Stimulated activated CD4-positive, alpha-beta T cell treated with anti-CD3 and anti-CD28 coated beads, Interleukin-15, amount 100 ng/mL, for 48 hours (primary cell): ENCODE results near the gene COIL.
"Not testable (repeated sequence)": the region's sequence is repeated elsewhere in the genome, so short reads cannot be mapped to it uniquely, and the experiment has no call there.

ENCODE experiments used
- DNase-seq, 2 donors: peaks; one replicate each; pipeline ENCODE4 v3.0.0-alpha.2; 2020; ENCODE audit warnings: low read depth in 2 of 2

The COIL gene, protein sequence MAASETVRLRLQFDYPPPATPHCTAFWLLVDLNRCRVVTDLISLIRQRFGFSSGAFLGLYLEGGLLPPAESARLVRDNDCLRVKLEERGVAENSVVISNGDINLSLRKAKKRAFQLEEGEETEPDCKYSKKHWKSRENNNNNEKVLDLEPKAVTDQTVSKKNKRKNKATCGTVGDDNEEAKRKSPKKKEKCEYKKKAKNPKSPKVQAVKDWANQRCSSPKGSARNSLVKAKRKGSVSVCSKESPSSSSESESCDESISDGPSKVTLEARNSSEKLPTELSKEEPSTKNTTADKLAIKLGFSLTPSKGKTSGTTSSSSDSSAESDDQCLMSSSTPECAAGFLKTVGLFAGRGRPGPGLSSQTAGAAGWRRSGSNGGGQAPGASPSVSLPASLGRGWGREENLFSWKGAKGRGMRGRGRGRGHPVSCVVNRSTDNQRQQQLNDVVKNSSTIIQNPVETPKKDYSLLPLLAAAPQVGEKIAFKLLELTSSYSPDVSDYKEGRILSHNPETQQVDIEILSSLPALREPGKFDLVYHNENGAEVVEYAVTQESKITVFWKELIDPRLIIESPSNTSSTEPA

DNA sequence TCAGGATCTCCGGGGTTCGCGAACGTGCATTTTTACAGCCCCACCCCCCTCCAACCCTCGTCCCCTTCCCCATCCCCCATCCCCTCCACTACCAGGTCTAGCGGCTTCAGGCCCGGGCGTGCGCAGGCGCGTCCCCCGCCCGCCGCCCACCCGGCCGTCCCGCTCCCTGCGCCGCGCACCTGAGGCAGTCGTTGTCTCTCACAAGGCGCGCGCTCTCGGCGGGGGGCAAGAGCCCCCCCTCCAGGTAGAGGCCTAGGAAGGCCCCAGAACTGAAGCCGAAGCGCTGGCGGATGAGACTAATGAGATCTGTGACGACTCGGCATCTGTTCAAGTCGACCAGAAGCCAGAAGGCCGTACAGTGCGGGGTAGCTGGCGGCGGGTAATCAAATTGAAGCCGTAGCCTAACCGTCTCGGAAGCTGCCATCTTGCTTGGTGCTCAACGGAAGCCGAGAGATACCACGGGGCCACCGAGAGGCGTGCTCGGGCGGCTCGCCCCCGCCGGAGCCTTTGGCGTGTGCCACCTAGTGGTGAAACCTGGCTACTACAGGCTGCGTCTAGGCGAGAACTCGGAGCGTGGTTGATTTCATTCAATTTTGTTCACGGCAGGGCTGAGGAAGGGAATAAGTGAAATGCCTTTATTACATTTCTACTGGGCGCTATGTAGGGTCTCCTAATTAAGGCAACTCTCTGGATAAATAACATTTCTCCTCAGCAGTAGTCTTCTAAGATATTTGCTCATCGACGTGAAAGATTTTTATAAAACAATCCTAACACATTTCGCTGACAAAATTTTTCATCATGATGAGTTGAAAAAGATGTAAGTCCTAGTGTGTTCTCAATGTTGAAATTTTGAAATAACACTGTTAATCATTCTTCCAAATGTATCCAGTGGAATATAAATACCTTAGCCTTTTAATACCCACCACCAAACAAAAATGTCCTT lies at the start of gene COIL:
Gene COIL (minus strand): TSS at position 455 of the 943 bp plus-strand sequence. CDS start 31 bp downstream, at position 424.
- DNase-seq, result peak; percentile 89 to 94

DNA sequence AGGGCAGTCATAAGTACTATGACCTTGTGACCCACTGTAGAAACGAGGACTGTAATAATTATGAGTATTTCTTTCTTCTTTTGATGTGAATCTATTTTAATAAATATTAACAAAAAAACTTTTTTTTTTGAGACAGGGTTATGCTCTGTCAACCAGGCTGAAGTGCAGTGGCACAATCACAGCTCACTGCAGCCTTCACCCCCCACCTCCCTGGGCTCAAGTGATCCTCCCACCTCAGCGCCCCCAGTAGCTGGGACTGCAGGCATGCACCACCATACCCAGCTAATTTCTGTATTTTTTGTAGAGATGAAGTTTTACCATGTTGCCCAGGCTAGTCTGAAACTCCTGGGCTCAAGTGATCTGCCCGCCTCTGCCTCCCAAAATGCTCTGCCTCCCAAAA lies 49.6 kb upstream of the COIL start:
- no peak for DNase-seq

DNA sequence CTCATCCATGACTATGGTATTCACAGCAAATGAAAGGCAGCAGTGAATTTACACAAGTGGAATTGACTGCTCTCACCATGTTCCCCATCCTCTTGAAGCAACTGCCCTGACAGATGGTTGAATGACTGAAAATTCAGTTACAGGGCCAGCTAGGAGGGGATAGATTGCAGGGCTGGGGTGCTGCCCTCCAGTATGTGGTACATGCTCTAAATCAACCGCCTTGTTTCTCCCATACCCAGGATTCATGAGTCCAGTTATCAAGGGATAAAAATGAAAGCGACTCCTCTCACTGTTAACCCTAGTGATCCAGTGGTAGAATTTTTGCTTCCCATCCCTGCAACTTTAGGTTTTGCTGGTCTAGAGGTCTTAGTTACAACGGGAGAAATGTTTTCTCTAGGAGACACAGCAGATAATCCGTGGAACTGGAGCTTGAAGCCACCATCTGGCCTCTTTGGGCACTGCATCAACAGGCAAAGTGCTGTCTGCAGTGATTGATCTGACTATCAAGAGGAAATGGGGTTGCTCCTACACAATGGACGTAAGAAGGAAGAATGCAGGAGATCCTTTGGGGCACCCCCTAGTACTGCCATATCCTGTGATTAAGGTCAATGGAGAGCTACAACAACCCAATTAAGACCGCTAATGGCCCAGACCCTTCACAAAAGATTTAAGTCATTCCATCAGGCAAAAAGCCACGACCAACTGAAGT lies 49.0 kb upstream of the COIL start:
- peak; percentile 12 to 45 for DNase-seq

DNA sequence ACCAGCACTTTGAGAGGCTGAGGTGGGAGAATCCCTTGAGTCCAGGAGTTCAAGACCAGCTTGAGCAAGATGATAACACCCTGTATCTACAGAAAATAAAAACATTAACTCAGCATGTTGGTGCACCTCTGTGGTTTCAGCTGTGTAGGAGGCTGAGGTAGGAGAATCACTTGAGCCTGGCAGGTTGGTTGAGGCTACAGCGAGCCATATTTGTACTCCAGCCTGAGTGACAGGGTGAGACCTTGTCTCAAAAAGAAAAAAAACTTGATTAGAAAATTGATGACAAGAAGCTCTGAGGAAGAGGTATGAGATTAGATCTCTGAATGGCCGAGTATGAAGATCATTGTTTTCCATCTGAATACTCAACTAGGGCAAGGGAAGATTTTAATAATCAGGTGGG lies 48.1 kb upstream of the COIL start:
- no peak for DNase-seq

GRCh38 chr17:57006040-57006439 lies 45.2 kb upstream of the COIL start:
- no peak for DNase-seq

GRCh38 chr17:57004944-57005579 lies 44.2 kb upstream of the COIL start:
- no peak for DNase-seq

GRCh38 chr17:57002904-57003303 lies 42.1 kb upstream of the COIL start:
- no peak for DNase-seq

DNA sequence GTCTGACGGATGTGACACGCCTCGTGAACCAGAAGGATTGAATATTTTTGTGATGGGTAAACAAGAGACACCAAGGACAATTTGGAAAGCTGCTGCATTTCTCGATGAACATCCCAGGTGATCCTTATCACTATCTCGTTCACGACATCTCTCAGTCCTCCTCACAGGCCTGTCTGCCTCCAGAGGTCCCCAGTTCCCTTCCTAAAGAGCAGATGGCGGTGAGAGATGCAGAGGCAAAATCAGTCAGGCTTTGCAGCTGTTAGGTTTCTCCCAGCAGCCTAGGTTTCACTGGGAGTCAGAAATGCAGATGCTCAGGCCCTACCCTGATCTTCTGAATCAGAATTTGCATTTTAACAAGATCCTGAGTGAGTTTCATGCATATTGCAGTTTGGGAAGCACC lies 40.7 kb upstream of the COIL start:
- no peak for DNase-seq

DNA sequence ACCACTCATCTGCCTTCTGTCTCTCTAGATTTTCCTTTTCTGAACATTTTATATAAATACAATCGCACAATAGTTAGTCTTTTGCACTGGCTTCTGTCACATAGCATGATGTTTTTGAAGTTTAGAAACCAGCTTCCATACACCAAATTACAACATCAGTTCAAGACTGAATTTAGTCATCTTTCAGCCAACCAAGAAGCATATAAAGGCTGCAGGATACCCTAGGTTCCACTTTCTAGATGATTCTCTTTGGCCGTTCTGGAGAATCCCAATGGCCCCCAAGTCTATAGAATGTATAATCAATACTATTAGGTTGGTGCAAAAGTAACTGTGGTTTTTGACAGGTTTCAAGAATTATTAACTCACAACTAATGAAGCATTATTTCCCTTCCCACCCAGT lies 36.5 kb upstream of the COIL start:
- DNase-seq, result no peak

DNA sequence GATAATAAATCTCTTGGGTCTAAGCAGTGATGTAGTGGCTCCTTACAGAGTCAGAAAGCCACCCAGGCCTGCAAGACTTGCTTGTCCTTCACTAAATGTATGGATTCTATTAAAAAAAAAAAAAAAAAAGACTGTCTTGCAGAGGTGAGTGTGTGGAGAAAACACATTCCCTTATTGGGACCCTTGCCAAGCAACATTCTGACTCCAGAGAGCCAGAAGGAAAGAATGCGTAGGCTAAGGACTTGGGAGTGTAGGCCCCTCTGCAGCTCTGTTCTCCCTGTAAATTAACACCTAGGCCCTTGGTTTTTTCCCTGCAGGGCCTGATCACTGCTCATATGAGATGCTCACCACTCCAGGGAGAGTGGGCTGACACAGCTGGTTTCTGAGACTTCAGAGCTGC lies 34.9 kb upstream of the COIL start:
- no peak for DNase-seq

DNA sequence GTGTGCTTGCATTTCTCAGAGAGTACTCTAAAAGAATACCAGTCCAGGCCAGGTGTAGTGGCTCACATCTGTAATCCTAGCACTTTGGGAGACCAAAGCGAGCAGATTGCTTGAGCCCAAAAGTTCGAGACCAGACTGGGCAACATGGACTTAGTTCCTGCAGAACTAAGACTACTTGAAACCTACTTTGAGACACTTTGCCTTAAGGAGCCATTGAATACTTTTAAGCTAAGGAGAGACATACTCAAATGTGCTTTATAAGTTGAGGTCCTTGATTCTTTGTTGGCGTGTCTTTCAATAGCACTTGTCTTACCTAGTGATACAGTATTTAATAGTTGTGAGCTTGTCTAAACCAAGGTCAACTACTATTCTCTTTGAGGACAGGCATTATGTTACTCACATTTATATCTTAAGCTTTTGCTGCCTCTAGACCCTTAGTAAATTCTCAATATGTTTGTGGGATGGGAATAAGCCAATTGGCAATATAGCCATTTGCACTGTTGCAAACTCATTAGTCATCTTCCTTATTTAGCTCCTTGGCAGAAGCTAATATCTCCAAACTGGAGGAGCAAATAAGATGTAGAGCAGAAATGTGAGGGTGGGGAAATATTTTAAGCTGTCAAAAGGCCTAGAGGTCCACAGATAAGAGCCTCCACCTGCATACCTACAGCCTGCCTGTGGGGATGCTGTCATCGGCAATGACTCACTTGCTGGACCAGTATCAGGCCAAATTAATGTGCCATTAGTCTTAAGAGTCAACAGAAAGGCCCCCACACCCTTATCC lies 33.4 kb upstream of the COIL start:
- no peak for DNase-seq

- no peak for DNase-seq
These were observed 31.5 kb upstream of the COIL start for GRCh38 chr17:56992364-56992763.

DNA sequence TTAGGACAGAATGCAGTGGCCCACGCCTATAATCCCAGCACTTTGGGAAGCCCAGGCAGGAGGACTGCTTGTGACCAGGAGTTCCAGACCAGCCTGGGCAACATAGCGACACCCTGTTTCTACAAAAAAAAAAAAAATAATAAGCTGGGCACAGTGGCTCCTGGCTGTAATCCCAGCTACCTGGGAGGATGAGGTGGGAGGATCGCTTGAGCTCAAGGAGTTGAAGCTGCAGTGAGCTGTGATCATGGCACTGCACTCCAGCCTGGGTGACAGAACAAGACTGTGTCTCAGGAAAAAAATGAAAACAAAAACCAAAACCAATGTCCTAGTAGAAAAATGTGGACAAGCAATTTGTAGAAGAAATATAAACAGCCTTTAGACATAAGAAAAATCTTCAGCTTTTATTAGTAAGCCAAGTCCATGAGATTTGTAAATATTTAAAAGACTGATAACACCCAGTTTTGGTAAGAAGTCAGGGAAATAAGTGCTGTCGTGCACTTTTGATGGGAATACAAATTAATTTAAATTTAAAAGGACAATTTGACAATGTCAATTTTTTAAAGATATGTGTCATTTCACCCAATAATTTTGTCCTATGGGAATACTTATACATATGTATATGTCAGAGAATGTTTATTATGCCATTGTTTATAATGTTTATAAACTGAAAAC lies 28.2 kb upstream of the COIL start:
- DNase-seq, result no peak

GRCh38 chr17:56987283-56987834 lies 26.5 kb upstream of the COIL start:
- no peak for DNase-seq

- DNase-seq, result no peak
These were observed 24.7 kb upstream of the COIL start for GRCh38 chr17:56985371-56986162.

DNA sequence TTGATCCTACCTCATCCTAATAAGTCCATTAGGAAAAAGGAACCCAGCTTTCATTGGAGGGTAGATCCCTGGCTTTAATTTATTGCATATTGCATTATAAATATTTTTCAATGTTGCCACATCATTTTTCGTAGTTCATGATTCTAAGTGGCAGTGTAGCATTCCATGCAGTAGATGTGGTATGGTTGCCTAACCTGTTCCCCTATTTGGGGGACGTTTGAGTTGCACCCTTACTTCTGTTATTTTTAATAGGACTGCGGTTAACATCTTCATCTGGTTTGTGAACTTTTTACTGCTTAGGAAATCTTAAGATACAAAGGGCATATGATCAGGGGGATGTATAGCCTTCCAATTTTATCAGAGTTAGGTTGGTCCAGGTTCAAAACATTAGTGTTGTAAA lies 22.5 kb upstream of the COIL start:
- no peak for DNase-seq

GRCh38 chr17:56982312-56982711 lies 21.5 kb upstream of the COIL start:
- no peak for DNase-seq

- not testable (repeated sequence) for DNase-seq
These were observed 19.7 kb upstream of the COIL start for GRCh38 chr17:56980526-56980925.

DNA sequence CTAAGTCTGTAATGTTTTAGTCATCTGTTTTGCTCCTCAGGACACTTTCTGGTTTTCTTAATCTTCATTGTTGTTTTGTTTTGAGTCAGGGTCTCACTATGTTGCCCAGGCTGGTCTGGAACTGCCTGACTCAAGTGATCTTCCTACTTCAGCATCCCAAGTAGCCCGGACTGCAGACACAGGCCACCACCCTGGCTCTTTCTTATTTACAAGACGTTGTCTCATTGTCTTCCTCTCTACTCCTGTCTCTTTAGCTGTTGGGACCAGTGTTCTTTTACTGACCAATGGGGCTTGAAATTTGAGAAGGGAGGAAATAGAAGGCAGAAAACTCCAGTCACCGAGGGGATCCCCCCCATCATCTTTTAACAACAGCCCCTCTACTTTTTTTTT lies 18.2 kb upstream of the COIL start:
- no peak for DNase-seq
